AG09319 (cell line): ENCODE data around the gene ITGA6.

Experiments used
- DNase-seq: peaks from one replicate; pipeline ENCODE4 v3.0.0-alpha.2; 2010; ENCODE audit warnings: low read depth; ENCODE audit errors: extremely low read depth
- TF ChIP-seq, protein P1 (sequence below): IDR thresholded peaks from 2 replicates; pipeline ENCODE4 v1.5.1; 2011; ENCODE audit warnings: low read depth, mild to moderate bottlenecking, inconsistent platforms, low read length, moderate library complexity

The ITGA6 gene

GRCh38 chr2:172481507-172482262 is 54.3 kb downstream of the ITGA6 start:
- TF ChIP-seq, protein P1, sequence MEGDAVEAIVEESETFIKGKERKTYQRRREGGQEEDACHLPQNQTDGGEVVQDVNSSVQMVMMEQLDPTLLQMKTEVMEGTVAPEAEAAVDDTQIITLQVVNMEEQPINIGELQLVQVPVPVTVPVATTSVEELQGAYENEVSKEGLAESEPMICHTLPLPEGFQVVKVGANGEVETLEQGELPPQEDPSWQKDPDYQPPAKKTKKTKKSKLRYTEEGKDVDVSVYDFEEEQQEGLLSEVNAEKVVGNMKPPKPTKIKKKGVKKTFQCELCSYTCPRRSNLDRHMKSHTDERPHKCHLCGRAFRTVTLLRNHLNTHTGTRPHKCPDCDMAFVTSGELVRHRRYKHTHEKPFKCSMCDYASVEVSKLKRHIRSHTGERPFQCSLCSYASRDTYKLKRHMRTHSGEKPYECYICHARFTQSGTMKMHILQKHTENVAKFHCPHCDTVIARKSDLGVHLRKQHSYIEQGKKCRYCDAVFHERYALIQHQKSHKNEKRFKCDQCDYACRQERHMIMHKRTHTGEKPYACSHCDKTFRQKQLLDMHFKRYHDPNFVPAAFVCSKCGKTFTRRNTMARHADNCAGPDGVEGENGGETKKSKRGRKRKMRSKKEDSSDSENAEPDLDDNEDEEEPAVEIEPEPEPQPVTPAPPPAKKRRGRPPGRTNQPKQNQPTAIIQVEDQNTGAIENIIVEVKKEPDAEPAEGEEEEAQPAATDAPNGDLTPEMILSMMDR, result no peak
- DNase-seq, result no peak

DNA sequence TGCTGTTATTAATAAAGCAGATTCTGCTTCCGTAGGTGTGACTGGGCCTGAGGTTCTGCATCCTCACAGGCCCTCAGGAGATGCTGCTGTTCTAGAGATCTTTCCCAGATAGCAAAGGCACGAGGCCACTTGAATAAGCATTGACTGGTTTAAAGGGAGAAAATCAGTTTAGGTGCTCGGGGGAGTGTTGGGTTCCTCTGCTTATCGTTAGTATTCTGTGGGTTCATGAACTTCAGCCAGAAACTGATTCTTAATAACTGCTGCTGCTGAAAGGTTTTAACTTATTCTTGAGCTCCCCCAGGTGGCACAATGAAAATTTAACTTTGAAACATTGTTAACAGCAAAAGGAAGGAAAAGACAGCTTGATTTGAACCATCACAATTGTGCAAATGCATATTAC is 56.9 kb downstream of the ITGA6 start:
- DNase-seq, result no peak
- TF ChIP-seq, protein P1, result peak; percentile 34

DNA sequence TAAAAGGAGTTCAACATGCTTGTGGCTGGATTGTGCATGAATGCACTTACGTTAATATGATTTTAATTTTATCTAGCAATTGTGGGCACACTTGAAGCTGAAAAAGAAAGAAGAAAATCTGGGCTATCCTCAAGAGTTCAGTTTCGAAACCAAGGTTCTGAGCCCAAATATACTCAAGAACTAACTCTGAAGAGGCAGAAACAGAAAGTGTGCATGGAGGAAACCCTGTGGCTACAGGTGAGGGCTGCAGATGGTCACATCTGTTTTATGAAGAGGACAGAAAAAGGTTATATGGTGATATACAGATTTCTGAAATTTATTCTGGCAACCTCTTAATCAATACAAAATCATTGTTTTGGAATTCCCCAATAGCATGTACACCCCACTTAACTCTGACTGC is 57.3 kb downstream of the ITGA6 start:
- DNase-seq, result no peak
- TF ChIP-seq, protein P1, result no peak

DNA sequence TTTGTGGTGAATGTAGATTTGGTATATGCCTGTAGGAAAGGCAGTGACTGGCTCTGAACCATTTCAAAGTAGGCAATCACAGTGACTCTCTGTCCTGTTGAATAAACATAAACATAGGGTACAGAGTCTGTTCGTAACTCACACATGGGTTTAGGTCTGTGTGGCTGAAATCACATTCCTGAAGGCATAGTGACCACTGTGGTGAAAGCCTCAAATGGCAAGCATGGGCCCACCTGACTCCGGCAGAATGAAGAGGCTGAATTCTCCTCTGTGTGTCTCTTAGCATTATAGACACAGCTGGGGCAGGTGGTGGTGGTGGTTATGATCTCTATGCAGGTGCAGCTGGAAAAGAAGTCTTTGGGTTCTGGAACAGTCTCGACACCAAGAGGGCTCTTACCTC is 61.2 kb downstream of the ITGA6 start:
- TF ChIP-seq, protein P1, result no peak
- DNase-seq, result no peak

DNA sequence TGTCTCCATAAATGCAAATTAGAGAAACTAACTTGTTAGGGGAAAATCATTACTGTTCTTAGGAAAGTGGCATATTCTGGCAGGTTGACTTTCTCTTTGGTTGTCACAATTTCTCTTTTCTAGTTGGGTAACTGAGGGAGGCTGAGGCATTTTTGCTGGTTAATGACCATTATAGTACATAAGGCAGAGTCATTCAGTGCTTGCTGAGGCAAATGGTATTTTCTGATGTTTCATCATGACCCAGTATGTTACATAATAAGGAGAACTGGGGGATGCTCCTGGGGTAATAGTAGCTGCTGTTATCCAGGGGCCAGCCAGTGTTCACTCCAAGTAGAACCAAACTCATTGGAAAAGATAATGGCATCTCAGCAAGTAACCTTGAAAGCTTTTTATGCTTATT is 62.3 kb downstream of the ITGA6 start:
- TF ChIP-seq, protein P1, result no peak
- DNase-seq, result peak; percentile 1

DNA sequence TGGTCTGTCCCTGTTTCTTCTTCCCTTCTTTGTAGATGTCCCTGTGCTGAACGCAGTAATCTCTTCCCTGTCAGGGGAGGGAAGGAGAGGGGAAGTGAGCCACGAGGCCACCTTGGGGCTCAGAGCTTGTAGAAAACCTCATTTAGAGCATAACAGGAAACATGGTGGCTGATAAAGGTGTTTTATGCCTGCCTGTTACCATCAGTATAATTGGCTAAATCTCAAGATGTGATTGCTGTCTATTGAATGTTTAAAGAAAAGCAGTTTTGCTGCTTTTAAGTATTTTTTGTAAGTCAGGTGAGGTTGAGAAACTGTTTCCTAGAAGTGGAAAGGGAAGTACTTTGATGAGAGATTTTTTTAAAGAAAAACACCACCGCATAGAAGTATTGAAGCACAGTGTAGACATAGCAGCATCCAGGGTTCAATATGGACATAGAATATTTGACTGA is 68.8 kb downstream of the ITGA6 start:
- DNase-seq, result no peak
- TF ChIP-seq, protein P1, result no peak

GRCh38 chr2:172507199-172507598 is 79.8 kb downstream of the ITGA6 start:
- TF ChIP-seq, protein P1, result no peak
- no peak for DNase-seq
